ENCODE data around the gene TRAF1.

- no peak for TF ChIP-seq GATA2 (IDR thresholded peaks at IDR 0.05; ENCODE audit: low read depth, low read length)
- TF ChIP-seq GATA3 (IDR thresholded peaks at IDR 0.05; ENCODE audit: low read depth, low read length): no peak
These were observed 59.9 kb downstream of the TRAF1 start for GRCh38 chr9:120866651-120867050.
